Measurements from ENCODE around the gene CCDC6. TPM values are rescaled to one million over a fixed set of nuclear protein-coding genes. Genes with fewer than 3 reads are reported as not detected.

CCDC6 gene
- total and polyA plus RNA-seq, 2 of the 8 experiments (the other 6 are each of a cell fraction or from before 2014, with no cell fraction given) = 42.2 to 74.4 TPM

- WGBS, 2 experiments (ENCODE audit: extremely low coverage in 1 of 2, insufficient coverage in 1 of 2, insufficient read length in 1 of 2, insufficient replicate concordance in 2 of 2, low coverage in 1 of 2, low lambda C conversion rate in 2 of 2, missing lambda C conversion rate in 1 of 2) = 93% methylated on average over 4 of the region's 4 CpGs; no CpG with 5 or more reads in 1 of the 2 experiments
- no peak overlapping the region for H2BK120ac ChIP-seq (replicated peaks; ENCODE audit: low read depth, low read length)
- H2BK5ac ChIP-seq (ENCODE audit: low read depth, low read length) = no peak overlapping the region
- no peak for DNase-seq (ENCODE audit: low read depth in 1 of 2, low spot score in 2 of 2)
- no peak overlapping the region for H4K5ac ChIP-seq (ENCODE audit: insufficient read length, low read depth, low read length)
- POLR2A ChIA-PET (ENCODE audit: partially characterized antibody) = interaction anchor here (0.7 to 9.7 kb wide), 3 partner anchors 9 to 17 kb away, joined by 3 to 90 read pairs (median 3); partner anchors contain the start of gene CCDC6
- H3K9me3 ChIP-seq (ENCODE audit: insufficient read depth in 2 of 2, low read depth in 1 of 2, low read length in 1 of 2) = no peaks in the 10 kb centered on the region
- no peak overlapping the region for H3K23ac ChIP-seq (ENCODE audit: insufficient read length)
- H3K36me3 ChIP-seq (ENCODE audit: control insufficient read depth in 2 of 4, insufficient read depth in 4 of 4, low read length in 3 of 4) = peaks cover 0 to 5% (median 0%) of the 10 kb centered on the region in 4 experiments; a peak in 4 of 8 replicates
- no peak overlapping the region for H3K14ac ChIP-seq (ENCODE audit: insufficient read length)
- H3K27ac ChIP-seq (ENCODE audit: low read depth, low read length) = no peak overlapping the region
- peaks cover 21 to 30% of the 10 kb centered on the region in 2 experiments for H4K20me1 ChIP-seq (replicated peaks in 1 of 2; ENCODE audit: control insufficient read depth in 1 of 2, insufficient read depth in 2 of 2, low read length in 2 of 2)
- H3K4me3 ChIP-seq (ENCODE audit: extremely low read depth in 1 of 4, insufficient read depth in 2 of 4, low read depth in 3 of 4, low read length in 4 of 4) = no peak overlapping the region
- no peak overlapping the region for H3K4ac ChIP-seq (replicated peaks; ENCODE audit: insufficient read length, low read depth, low read length)
- H2BK15ac ChIP-seq (ENCODE audit: low read length) = no peak overlapping the region
- H2BK20ac ChIP-seq (ENCODE audit: low read length) = no peak overlapping the region
- no peak overlapping the region for H2AK5ac ChIP-seq (ENCODE audit: low read depth, low read length)
- H3K18ac ChIP-seq (ENCODE audit: extremely low read depth, low read length) = no peak overlapping the region
- no peaks in the 10 kb centered on the region for H3K27me3 ChIP-seq (replicated peaks in 1 of 4; ENCODE audit: control insufficient read depth in 3 of 4, extremely low read depth in 1 of 4, insufficient read depth in 3 of 4, low read length in 3 of 4)
- no peak overlapping the region for H2BK12ac ChIP-seq (ENCODE audit: low read depth, low read length)
- no peak overlapping the region for H2AFZ ChIP-seq (ENCODE audit: low read length)
- peaks cover 0 to 19% (median 10%) of the 10 kb centered on the region in 4 experiments; a peak in 6 of 7 replicates for H3K4me1 ChIP-seq (replicated peaks in 1 of 4; ENCODE audit: control insufficient read depth in 3 of 4, insufficient read depth in 4 of 4, low read length in 3 of 4)
- no peak overlapping the region for H3K4me2 ChIP-seq (ENCODE audit: insufficient read depth in 1 of 2, low read depth in 2 of 2, low read length in 2 of 2)
- no peak overlapping the region for H4K91ac ChIP-seq (replicated peaks; ENCODE audit: insufficient read length, low read length)
- peaks cover 31 to 98% of the 10 kb centered on the region in 2 experiments for H3K79me2 ChIP-seq (ENCODE audit: control insufficient read depth in 1 of 2, insufficient read depth in 2 of 2, low read length in 2 of 2)
- no peak overlapping the region for H4K8ac ChIP-seq (ENCODE audit: extremely low read depth, insufficient read depth, low read length)
- H3K56ac ChIP-seq (replicated peaks; ENCODE audit: insufficient read length, low read depth, low read length) = no peak overlapping the region
- no peaks in the 10 kb centered on the region for H3K23me2 ChIP-seq (ENCODE audit: low read depth, low read length)
- peaks cover 11% of the 10 kb centered on the region for H3K79me1 ChIP-seq (ENCODE audit: low read depth, low read length)
- no peak for FAIRE-seq
- H3K9ac ChIP-seq (replicated peaks in 1 of 4; ENCODE audit: extremely low read depth in 1 of 4, low read depth in 3 of 4, low read length in 3 of 4) = no peak overlapping the region
- CTCF ChIA-PET (ENCODE audit: partially characterized antibody) = interaction anchor here (0.6 to 2.5 kb wide), 11 partner anchors 9 to 263 kb away, joined by 3 to 17 read pairs (median 4); partner anchors contain the start of gene CCDC6
- no peak for TF ChIP-seq GABPA (IDR thresholded peaks at IDR 0.05; ENCODE audit: borderline replicate concordance, insufficient read depth, low read length)
- TF ChIP-seq MAFK (IDR thresholded peaks at IDR 0.05; ENCODE audit: low read depth, low read length) = no peak
- TF ChIP-seq YY1 (IDR thresholded peaks at IDR 0.05; ENCODE audit: low read depth, low read length) = no peak
- no peak for TF ChIP-seq CBX8 (IDR thresholded peaks at IDR 0.05; ENCODE audit: borderline replicate concordance, low read depth, low read length)
- no peak for TF ChIP-seq NANOG (IDR thresholded peaks at IDR 0.05; ENCODE audit: insufficient read depth, low read depth, low read length, poor library complexity, severe bottlenecking)
- TF ChIP-seq SP1 (IDR thresholded peaks at IDR 0.05; ENCODE audit: low read depth, low read length) = no peak
- TF ChIP-seq GTF2F1 (IDR thresholded peaks at IDR 0.05; ENCODE audit: borderline replicate concordance, low read depth, low read length) = no peak
- no peak for TF ChIP-seq SIX5 (IDR thresholded peaks at IDR 0.05; ENCODE audit: low read depth, low read length)
- TF ChIP-seq TCF12 (IDR thresholded peaks at IDR 0.05; ENCODE audit: low read depth, low read length) = no peak
- TF ChIP-seq TEAD4 (IDR thresholded peaks at IDR 0.05; ENCODE audit: low read depth, low read length) = no peak
- no peak for TF ChIP-seq EZH2 (IDR thresholded peaks at IDR 0.05; ENCODE audit: low read depth, low read length, severe bottlenecking)
- no peak for TF ChIP-seq ATF3 (IDR thresholded peaks at IDR 0.05; ENCODE audit: insufficient read depth, low read depth, low read length)
- no peak for TF ChIP-seq HDAC6 (IDR thresholded peaks at IDR 0.05; ENCODE audit: low read depth, low read length)
These were observed 17.4 kb downstream of the CCDC6 start for GRCh38 chr10:59888781-59889435.

Data from H1 (cell line).